H1 (cell line): ENCODE results near the gene POLR2L. TPM values are rescaled to one million over a fixed set of nuclear protein-coding genes. Genes with fewer than 3 reads are reported as not detected.

Experiments
- CTCF ChIA-PET: fragments of 300-600 bp; sonication (Branson Sonifier 250); formaldehyde crosslinking; loops from one replicate; lab custom pipeline; 2021; ENCODE audit not compliant: partially characterized antibody; lab: Charles Lee
- POLR2A ChIA-PET: fragments of 300-600 bp; sonication (Branson Sonifier 250); formaldehyde crosslinking; loops from one replicate; lab custom pipeline; 2021; ENCODE audit warnings: inconsistent platforms; ENCODE audit not compliant: partially characterized antibody; lab: Charles Lee
- DNase-seq, 2 experiments: peaks; one replicate each; pipeline versions ENCODE4 v3.0.0 to v3.0.0-alpha.2; 2010 to 2022; ENCODE audit warnings: low spot score in 2 of 2, low read depth in 1 of 2, mixed read lengths in 1 of 2
- FAIRE-seq: peaks from 2 replicates; lab custom pipeline; 2011; peaks lifted over from hg19 to GRCh38; lab: Jason Lieb, UNC
- H2AFZ ChIP-seq: 2 replicates; pipeline ENCODE4 v1.8.1; 2012; ENCODE audit warnings: low read length, inconsistent platforms
- H2AK5ac ChIP-seq: 2 replicates; pipeline ENCODE4 v1.6.1; 2013; ENCODE audit warnings: low read depth, low read length
- H2BK120ac ChIP-seq: replicated peaks from 2 replicates; pipeline ENCODE3; 2013; ENCODE audit warnings: low read depth, low read length, inconsistent platforms
- H2BK12ac ChIP-seq: 2 replicates; pipeline ENCODE4 v1.6.1; 2013; ENCODE audit warnings: low read depth, low read length
- H2BK15ac ChIP-seq: 2 replicates; pipeline ENCODE4 v1.6.1; 2013; ENCODE audit warnings: low read length
- H2BK20ac ChIP-seq: 2 replicates; pipeline ENCODE4 v1.6.1; 2013; ENCODE audit warnings: low read length
- H2BK5ac ChIP-seq: 2 replicates; pipeline ENCODE4 v1.6.1; 2013; ENCODE audit warnings: low read depth, low read length
- H3K14ac ChIP-seq: 2 replicates; pipeline ENCODE4 v1.6.1; 2013; ENCODE audit warnings: inconsistent platforms; ENCODE audit not compliant: insufficient read length
- H3K18ac ChIP-seq: 2 replicates; pipeline ENCODE4 v1.6.1; 2013; ENCODE audit warnings: low read length; ENCODE audit errors: extremely low read depth
- H3K23ac ChIP-seq: 2 replicates; pipeline ENCODE4 v1.6.1; 2013; ENCODE audit warnings: inconsistent platforms; ENCODE audit not compliant: insufficient read length
- H3K23me2 ChIP-seq: 2 replicates; pipeline ENCODE4 v1.6.1; 2013; ENCODE audit warnings: low read depth, low read length
- H3K27ac ChIP-seq: 2 replicates; pipeline ENCODE4 v1.6.1; 2011; ENCODE audit warnings: low read depth, low read length, inconsistent platforms
- H3K27me3 ChIP-seq, 4 experiments: replicated peaks in 1 of 4; 1 replicate in 1 of 4; 2 replicates in 3 of 4; pipeline versions ENCODE4 v1.6.1 to v1.8.1; 2011 to 2013; ENCODE audit warnings: low read length in 3 of 4, mild to moderate bottlenecking in 3 of 4, inconsistent platforms in 2 of 4, mixed read lengths in 2 of 4, moderate library complexity in 1 of 4; ENCODE audit not compliant: control insufficient read depth in 3 of 4, insufficient read depth in 3 of 4; ENCODE audit errors: extremely low read depth in 1 of 4
- H3K36me3 ChIP-seq, 4 experiments: 2 replicates each; pipeline versions ENCODE4 v1.6.1 to v1.8.1; 2011 to 2013; ENCODE audit warnings: mild to moderate bottlenecking in 4 of 4, low read length in 3 of 4, moderate library complexity in 2 of 4, control low read depth in 1 of 4, inconsistent platforms in 1 of 4; ENCODE audit not compliant: insufficient read depth in 4 of 4, control insufficient read depth in 2 of 4
- H3K4ac ChIP-seq: replicated peaks from 2 replicates; pipeline ENCODE3; 2013; ENCODE audit warnings: low read length, low read depth, mixed read lengths, inconsistent platforms; ENCODE audit not compliant: insufficient read length
- H3K4me1 ChIP-seq, 4 experiments: replicated peaks in 1 of 4; 1 replicate in 1 of 4; 2 replicates in 3 of 4; pipeline versions ENCODE4 v1.6.1 to v1.8.1; 2011 to 2013; ENCODE audit warnings: low read length in 3 of 4, inconsistent platforms in 2 of 4, mixed read lengths in 1 of 4; ENCODE audit not compliant: insufficient read depth in 4 of 4, control insufficient read depth in 3 of 4
- H3K4me2 ChIP-seq, 2 experiments: 2 replicates each; pipeline versions ENCODE4 v1.6.1 to v1.8.1; 2011 to 2013; ENCODE audit warnings: low read depth in 2 of 2, low read length in 2 of 2, control low read depth in 1 of 2, inconsistent platforms in 1 of 2, mild to moderate bottlenecking in 1 of 2; ENCODE audit not compliant: insufficient read depth in 1 of 2
- H3K4me3 ChIP-seq, 4 experiments: fragments of 200-600, 300-600 bp in 1 of 4; sonication (generic), shearing (Covaris generic), sonication (Bioruptor Twin) in 1 of 4; 2 replicates each; pipeline versions ENCODE4 v1.5.1 to v1.8.1; 2011 to 2016; ENCODE audit warnings: low read length in 4 of 4, low read depth in 3 of 4, control low read depth in 2 of 4, inconsistent platforms in 2 of 4, mild to moderate bottlenecking in 2 of 4, mixed read lengths in 1 of 4, moderate library complexity in 1 of 4; ENCODE audit not compliant: insufficient read depth in 2 of 4; ENCODE audit errors: extremely low read depth in 1 of 4
- H3K56ac ChIP-seq: replicated peaks from 2 replicates; pipeline ENCODE3; 2013; ENCODE audit warnings: low read depth, mild to moderate bottlenecking, mixed read lengths, low read length, inconsistent platforms; ENCODE audit not compliant: insufficient read length
- H3K79me1 ChIP-seq: 2 replicates; pipeline ENCODE4 v1.6.1; 2013; ENCODE audit warnings: low read depth, low read length, control low read depth
- H3K79me2 ChIP-seq, 2 experiments: 2 replicates each; pipeline versions ENCODE4 v1.6.1 to v1.8.1; 2012 to 2013; ENCODE audit warnings: low read length in 2 of 2, mild to moderate bottlenecking in 2 of 2, inconsistent platforms in 1 of 2; ENCODE audit not compliant: insufficient read depth in 2 of 2, control insufficient read depth in 1 of 2
- H3K9ac ChIP-seq, 4 experiments: replicated peaks in 1 of 4; 1 replicate in 1 of 4; 2 replicates in 3 of 4; pipeline versions ENCODE4 v1.6.1 to v1.8.1; 2011 to 2013; ENCODE audit warnings: low read depth in 3 of 4, low read length in 3 of 4, control low read depth in 2 of 4, mild to moderate bottlenecking in 2 of 4, moderate library complexity in 2 of 4, inconsistent platforms in 1 of 4; ENCODE audit errors: extremely low read depth in 1 of 4
- H3K9me3 ChIP-seq, 2 experiments: 2 replicates each; pipeline versions ENCODE4 v1.6.1 to v1.8.1; 2012 to 2013; ENCODE audit warnings: mild to moderate bottlenecking in 2 of 2, moderate library complexity in 2 of 2, control low read depth in 1 of 2, inconsistent platforms in 1 of 2, low read depth in 1 of 2, low read length in 1 of 2, mixed read lengths in 1 of 2; ENCODE audit not compliant: insufficient read depth in 2 of 2
- H4K20me1 ChIP-seq, 2 experiments: replicated peaks in 1 of 2; 2 replicates each; pipeline versions ENCODE3 to v1.8.1; 2011 to 2013; ENCODE audit warnings: inconsistent platforms in 2 of 2, low read length in 2 of 2, mild to moderate bottlenecking in 1 of 2; ENCODE audit not compliant: insufficient read depth in 2 of 2, control insufficient read depth in 1 of 2
- H4K5ac ChIP-seq: 2 replicates; pipeline ENCODE4 v1.6.1; 2013; ENCODE audit warnings: low read length, low read depth, mixed read lengths, inconsistent platforms; ENCODE audit not compliant: insufficient read length
- H4K8ac ChIP-seq: 2 replicates; pipeline ENCODE4 v1.8.0; 2013; ENCODE audit warnings: mild to moderate bottlenecking, moderate library complexity, low read length, inconsistent platforms; ENCODE audit not compliant: insufficient read depth; ENCODE audit errors: extremely low read depth
- H4K91ac ChIP-seq: replicated peaks from 2 replicates; pipeline ENCODE3; 2013; ENCODE audit warnings: low read length, mixed read lengths, inconsistent platforms; ENCODE audit not compliant: insufficient read length
- BACH1 ChIP-seq: IDR thresholded peaks from 2 replicates; pipeline ENCODE4 v1.6.1; 2012; ENCODE audit warnings: low read length, improper control_type of control experiment
- E2F6 ChIP-seq: IDR thresholded peaks from 2 replicates; pipeline ENCODE4 v1.6.1; 2012; ENCODE audit warnings: inconsistent platforms
- MAX ChIP-seq: IDR thresholded peaks from 2 replicates; pipeline ENCODE4 v1.6.1; 2012; ENCODE audit warnings: inconsistent platforms
- PHF8 ChIP-seq: fragments of 200-600 bp; sonication (generic); conservative IDR thresholded peaks from 2 replicates; pipeline ENCODE4 v1.7.1; 2012; ENCODE audit warnings: low read depth, mild to moderate bottlenecking, inconsistent platforms, low read length, moderate library complexity
- POLR2AphosphoS5 ChIP-seq: IDR thresholded peaks from 2 replicates; pipeline ENCODE4 v1.6.1; 2011; ENCODE audit warnings: low read depth, low read length
- RBBP5 ChIP-seq: IDR thresholded peaks from 2 replicates; pipeline ENCODE4 v1.7.1; 2012; ENCODE audit warnings: low read depth, mild to moderate bottlenecking, inconsistent platforms, low read length, moderate library complexity, borderline replicate concordance
- SIN3A ChIP-seq, 2 experiments: IDR thresholded peaks in 1 of 2; conservative IDR thresholded peaks in 1 of 2; 2 replicates each; pipeline ENCODE4 v1.6.1; 2011 to 2012; ENCODE audit warnings: low read length in 2 of 2, improper control_type of control experiment in 1 of 2, low read depth in 1 of 2, mild to moderate bottlenecking in 1 of 2
- WGBS, 2 experiments: shearing (Covaris generic) in 1 of 2; methylation state at CpG; one replicate each; pipeline versions ENCODE4 v1.1.6 to v1.1.7; 2013 to 2015; ENCODE audit warnings: low lambda C conversion rate in 2 of 2, mixed read lengths in 2 of 2, inconsistent platforms in 1 of 2, low coverage in 1 of 2, missing lambda C conversion rate in 1 of 2; ENCODE audit not compliant: insufficient replicate concordance in 2 of 2, insufficient coverage in 1 of 2, insufficient read length in 1 of 2; ENCODE audit errors: extremely low coverage in 1 of 2, missing lambda C conversion rate in 1 of 2; 5-methylcytosine and 5-hydroxymethylcytosine counted together
- polyA plus RNA-seq, 7 experiments: library from polyadenylated mRNA; depleted of rRNA in 3 of 7; stranded (reverse) in 5 of 7; unstranded in 2 of 7; fragments of >200 nt in 5 of 7; fragments of 200-250 nt in 2 of 7; gene quantifications; 1 replicate in 5 of 7; 2 replicates in 1 of 7; 4 replicates in 1 of 7; pipeline versions ENCODE4 v1.2.1 to v1.2.3, GENCODE V29; 2011 to 2013; ENCODE audit warnings: missing spikeins in 2 of 7, mixed read lengths in 2 of 7
- total RNA-seq: library from RNA; stranded (reverse); fragmentation: NEBNext Ultra II Directional; extraction: Animal tissue kit (Norgen Biotek cat#: 25700); gene quantifications from 2 replicates; pipeline ENCODE4 v1.2.1, GENCODE V29; 2021

The POLR2L gene
- total and polyA plus RNA-seq, 2 of the 8 experiments (the other 6 are each of a cell fraction or from before 2014, with no cell fraction given): 140 to 151 TPM

GRCh38 chr11:830295-831117 lies 11.8 kb downstream of the POLR2L start:
- H4K91ac ChIP-seq: no peak overlapping the region
- CTCF ChIA-PET: interaction anchor here (0.9 to 3.5 kb wide), 10 partner anchors 9 to 34 kb away, joined by 3 to 26 read pairs (median 4); partner anchors contain the start of genes PNPLA2, POLR2L and TSPAN4
- peaks cover 6 to 41% (median 31%) of the 10 kb centered on the region in 4 experiments for H3K27me3 ChIP-seq
- peak overlapping the region in 2 of 4 experiments; percentile 13 to 29; a peak in 2 of 7 replicates for H3K9ac ChIP-seq
- no peak overlapping the region for H2BK20ac ChIP-seq
- no peak overlapping the region for H3K56ac ChIP-seq
- no peak overlapping the region for H3K14ac ChIP-seq
- H2BK12ac ChIP-seq: peak overlapping the region; percentile 39; the same call in 1 of the 2 replicates
- H3K79me1 ChIP-seq: no peaks in the 10 kb centered on the region; the same call in 1 of the 2 replicates
- WGBS, 2 experiments: 2% methylated on average over 53 of the region's 78 CpGs; no CpG with 5 or more reads in 1 of the 2 experiments
- no peak for DNase-seq
- POLR2A ChIA-PET: interaction anchor here (0.6 to 53.0 kb wide), 11 partner anchors 0 to 276 kb away, joined by 3 to 1917 read pairs (median 4); partner anchors contain the start of genes CD151, CEND1, CRACR2B and GATD1
- H3K4me1 ChIP-seq: peaks cover 0 to 54% (median 47%) of the 10 kb centered on the region in 4 experiments; a peak in 6 of 7 replicates
- H4K20me1 ChIP-seq: peaks cover 2 to 8% of the 10 kb centered on the region in 2 experiments
- no peaks in the 10 kb centered on the region for H3K9me3 ChIP-seq
- H3K4ac ChIP-seq: no peak overlapping the region
- no peak overlapping the region for H2AFZ ChIP-seq
- H3K23ac ChIP-seq: no peak overlapping the region
- H3K4me3 ChIP-seq: peak overlapping the region; percentile 45 to 74 (median 56)
- H2BK5ac ChIP-seq: peak overlapping the region; percentile 16; the same call in 1 of the 2 replicates
- H2AK5ac ChIP-seq: 0 out of 2 replicates have a peak overlapping the region, but pooled peaks have one; percentile 28
- peak overlapping the region; percentile 84 to 98 for H3K4me2 ChIP-seq
- no peak overlapping the region for H4K5ac ChIP-seq
- H3K79me2 ChIP-seq: no peaks in the 10 kb centered on the region; a peak in 1 of 4 replicates
- no peak overlapping the region for H2BK120ac ChIP-seq
- peak overlapping the region; percentile 29; the same call in 1 of the 2 replicates for H2BK15ac ChIP-seq
- H3K18ac ChIP-seq: peak overlapping the region; percentile 38
- H3K36me3 ChIP-seq: no peaks in the 10 kb centered on the region
- H3K23me2 ChIP-seq: peaks cover 34% of the 10 kb centered on the region
- no peak overlapping the region for H3K27ac ChIP-seq
- no peak for FAIRE-seq
- 0 out of 2 replicates have a peak overlapping the region, but pooled peaks have one; percentile 9 for H4K8ac ChIP-seq
- 0 out of 2 replicates have a peak, but pooled peaks have one; percentile 3 for TF ChIP-seq BACH1
- TF ChIP-seq PHF8: 0 out of 2 replicates have a peak, but pooled peaks have one; percentile 8
- peak; percentile 92 for TF ChIP-seq MAX
- no peak for TF ChIP-seq RBBP5
- 0 out of 2 replicates have a peak, but pooled peaks have one; percentile 14 for TF ChIP-seq POLR2AphosphoS5
- TF ChIP-seq E2F6: peak; percentile 84
- TF ChIP-seq SIN3A (conservative IDR thresholded peaks at IDR 0.05 in 1 of 2, IDR thresholded peaks at IDR 0.05 in 1 of 2; ENCODE audit: low read depth in 1 of 2, low read length in 2 of 2): peak in 1 of 2 experiments; percentile 35; a peak in 2 of 4 replicates
